GM10266 (cell line): Measurements from ENCODE around the gene SAMD7.
A peak's percentile ranks its signal among the peaks of the same experiment; 100 is the strongest.

Source experiments
- DNase-seq: peaks from one replicate; pipeline ENCODE4 v3.0.0; 2012; ENCODE audit errors: extremely low spot score
- TF ChIP-seq, protein P1 (sequence below): IDR thresholded peaks from 2 replicates; pipeline ENCODE4 v1.5.1; 2012; ENCODE audit warnings: mild to moderate bottlenecking, low read depth; ENCODE audit not compliant: control insufficient read depth, insufficient read depth; ENCODE audit errors: missing control alignments

Gene SAMD7

GRCh38 chr3:169948559-169949448, 37.4 kb downstream of the SAMD7 start:
- TF ChIP-seq, protein P1, sequence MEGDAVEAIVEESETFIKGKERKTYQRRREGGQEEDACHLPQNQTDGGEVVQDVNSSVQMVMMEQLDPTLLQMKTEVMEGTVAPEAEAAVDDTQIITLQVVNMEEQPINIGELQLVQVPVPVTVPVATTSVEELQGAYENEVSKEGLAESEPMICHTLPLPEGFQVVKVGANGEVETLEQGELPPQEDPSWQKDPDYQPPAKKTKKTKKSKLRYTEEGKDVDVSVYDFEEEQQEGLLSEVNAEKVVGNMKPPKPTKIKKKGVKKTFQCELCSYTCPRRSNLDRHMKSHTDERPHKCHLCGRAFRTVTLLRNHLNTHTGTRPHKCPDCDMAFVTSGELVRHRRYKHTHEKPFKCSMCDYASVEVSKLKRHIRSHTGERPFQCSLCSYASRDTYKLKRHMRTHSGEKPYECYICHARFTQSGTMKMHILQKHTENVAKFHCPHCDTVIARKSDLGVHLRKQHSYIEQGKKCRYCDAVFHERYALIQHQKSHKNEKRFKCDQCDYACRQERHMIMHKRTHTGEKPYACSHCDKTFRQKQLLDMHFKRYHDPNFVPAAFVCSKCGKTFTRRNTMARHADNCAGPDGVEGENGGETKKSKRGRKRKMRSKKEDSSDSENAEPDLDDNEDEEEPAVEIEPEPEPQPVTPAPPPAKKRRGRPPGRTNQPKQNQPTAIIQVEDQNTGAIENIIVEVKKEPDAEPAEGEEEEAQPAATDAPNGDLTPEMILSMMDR: no peak
- DNase-seq: no peak

DNA sequence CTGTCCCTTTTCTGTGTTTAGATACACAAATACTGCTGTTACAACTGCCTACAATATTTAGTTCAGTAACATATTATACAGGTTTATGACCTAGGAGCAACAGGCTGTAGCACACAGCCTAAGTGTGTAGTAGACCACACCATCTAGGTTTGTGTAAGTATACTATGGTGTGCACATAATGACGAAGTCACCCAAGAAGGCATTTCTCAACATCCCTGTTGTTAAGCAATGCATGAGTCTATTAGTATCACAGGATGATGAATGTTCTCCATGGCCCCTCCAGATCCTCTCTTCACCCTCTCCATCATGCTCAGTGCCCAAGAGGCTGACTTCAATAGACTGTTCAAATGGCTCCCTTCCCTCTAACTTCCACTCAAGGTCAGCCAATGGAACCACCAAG, 40.7 kb downstream of the SAMD7 start:
- TF ChIP-seq, protein P1: no peak
- DNase-seq: no peak

GRCh38 chr3:169953462-169954141, 42.2 kb downstream of the SAMD7 start:
- no peak for DNase-seq
- TF ChIP-seq, protein P1: no peak

- peak; percentile 62 for DNase-seq
- TF ChIP-seq, protein P1: no peak
Observed at GRCh38 chr3:169954142-169954756, 42.9 kb downstream of the SAMD7 start.

DNA sequence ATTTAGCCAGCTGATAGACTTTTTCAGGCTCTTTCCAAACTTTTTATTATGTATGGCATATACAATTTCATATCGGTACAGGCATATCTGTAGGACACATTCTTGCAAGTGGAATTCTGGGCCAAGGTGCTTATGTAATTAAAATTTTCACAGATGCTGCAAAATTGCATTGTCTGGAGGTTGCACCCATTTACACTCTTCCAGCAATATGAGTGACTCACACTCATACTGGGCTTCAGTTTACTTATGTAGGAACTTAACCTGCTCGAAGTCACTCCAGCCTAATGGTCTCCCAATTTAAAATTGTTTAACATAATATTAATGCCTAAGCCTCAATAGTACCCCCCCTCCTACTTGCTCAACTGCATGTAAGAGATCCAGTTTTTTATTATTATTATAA, 44.0 kb downstream of the SAMD7 start:
- no peak for DNase-seq
- TF ChIP-seq, protein P1: no peak

DNA sequence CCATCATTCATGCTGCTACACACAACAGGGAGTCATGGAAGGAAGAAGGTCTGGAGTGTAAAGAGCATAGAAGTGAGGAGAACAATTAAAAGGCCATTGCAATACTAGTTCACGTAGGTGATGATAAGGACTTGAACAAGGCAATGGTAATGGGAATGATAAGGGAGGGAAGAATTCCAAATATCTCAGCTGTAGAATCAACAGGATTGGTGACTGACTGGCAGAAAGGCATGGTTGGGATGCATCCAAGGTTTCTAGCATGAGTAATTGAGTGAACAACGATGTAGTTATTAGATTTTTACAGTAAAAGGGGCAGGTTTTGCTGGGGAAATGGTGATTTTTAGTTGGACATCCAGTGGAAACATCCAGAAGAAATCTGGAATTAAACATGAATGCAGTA, 52.8 kb downstream of the SAMD7 start:
- no peak for DNase-seq
- TF ChIP-seq, protein P1: no peak
